Measurements from ENCODE around the gene UBE2R2.
A peak's percentile ranks its signal among the peaks of the same experiment; 100 is the strongest.
"Not testable (repeated sequence)": the region's sequence is repeated elsewhere in the genome, so short reads cannot be mapped to it uniquely, and the experiment has no call there.

The UBE2R2 gene

DNA sequence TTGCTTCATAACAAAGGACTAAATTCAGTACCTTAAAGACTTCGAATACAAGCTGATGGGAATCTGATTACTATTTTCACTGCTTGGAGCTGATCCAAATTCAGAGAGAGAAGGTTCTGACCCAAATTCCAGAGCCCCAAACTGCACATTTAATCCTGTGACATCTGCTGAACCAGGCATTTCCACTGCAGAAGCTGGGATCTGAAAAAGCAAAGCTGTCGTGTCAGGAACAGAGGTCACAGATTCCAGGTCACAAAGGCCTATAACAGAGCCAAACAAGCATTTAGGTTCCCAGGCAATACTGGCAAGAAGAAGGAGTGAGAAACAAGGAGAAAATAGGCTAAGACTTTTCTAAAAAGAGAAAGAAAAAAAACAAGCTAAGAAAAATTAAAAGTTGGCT is 126.4 kb downstream of the UBE2R2 start:
- DNase-seq, result no peak
- in situ Hi-C loops (cut with HindIII; ENCODE audit: low pct_ligation_motif_present, low pct_unique_long_range_greater_than_20kb, low sequenced_read_pairs), result no loop called here

DNA sequence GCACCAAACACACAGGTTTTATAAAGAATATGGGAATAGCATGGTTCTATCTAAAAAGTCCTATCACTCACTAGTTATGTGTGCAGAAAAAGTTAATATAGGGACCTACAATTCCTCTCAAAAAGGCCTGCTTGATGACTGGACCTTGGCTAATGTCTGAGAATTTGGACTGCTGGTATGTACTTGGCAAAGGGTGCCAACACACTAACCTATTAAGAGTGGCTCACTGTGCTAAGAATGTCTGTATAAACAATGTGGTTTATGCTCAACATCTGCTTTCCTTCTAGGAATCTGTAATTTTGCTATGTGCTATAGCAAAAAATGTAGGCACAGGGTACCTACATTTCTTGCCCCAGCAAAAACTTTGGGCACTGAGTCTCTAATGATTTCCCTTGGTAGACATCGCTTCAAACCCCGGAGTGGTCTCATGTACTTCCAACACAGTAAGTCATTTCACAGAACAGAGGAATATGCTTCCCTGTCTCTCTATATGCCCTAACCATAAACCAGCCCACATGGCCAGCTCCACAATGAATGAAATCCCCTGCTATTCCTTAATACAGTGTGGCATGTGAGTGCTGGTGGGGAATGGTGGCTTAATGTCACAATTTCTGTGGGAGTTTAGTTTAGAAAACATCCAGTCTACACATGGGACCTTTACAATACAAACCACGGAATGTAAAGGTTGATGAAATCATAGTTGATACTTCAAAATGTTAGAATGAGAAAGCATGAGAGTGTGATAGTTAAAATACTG is 130.0 kb downstream of the UBE2R2 start:
- in situ Hi-C loops (cut with HindIII; ENCODE audit: low pct_ligation_motif_present, low pct_unique_long_range_greater_than_20kb, low sequenced_read_pairs), result no loop called here
- peak; percentile 95 for DNase-seq

DNA sequence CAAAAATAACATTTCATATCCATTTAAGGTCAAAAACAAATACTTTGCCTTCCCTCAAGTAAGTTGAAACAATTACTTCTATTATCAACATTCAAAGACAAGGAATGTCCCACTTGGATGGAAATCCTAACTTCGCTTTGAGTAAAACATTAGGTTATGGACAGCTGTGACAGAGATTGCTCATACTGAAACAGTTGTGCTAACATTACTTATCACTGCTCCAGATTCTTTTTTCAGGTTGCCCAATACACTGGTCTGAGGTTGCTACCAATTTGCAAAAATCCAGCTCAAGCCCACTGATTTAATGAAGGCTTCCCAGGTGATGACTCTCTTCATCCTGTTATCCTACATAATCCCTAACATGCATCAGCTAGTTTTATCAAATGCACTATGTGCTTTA is 133.4 kb downstream of the UBE2R2 start:
- no peak for DNase-seq
- in situ Hi-C loops (cut with HindIII; ENCODE audit: low pct_ligation_motif_present, low pct_unique_long_range_greater_than_20kb, low sequenced_read_pairs), result no loop called here

DNA sequence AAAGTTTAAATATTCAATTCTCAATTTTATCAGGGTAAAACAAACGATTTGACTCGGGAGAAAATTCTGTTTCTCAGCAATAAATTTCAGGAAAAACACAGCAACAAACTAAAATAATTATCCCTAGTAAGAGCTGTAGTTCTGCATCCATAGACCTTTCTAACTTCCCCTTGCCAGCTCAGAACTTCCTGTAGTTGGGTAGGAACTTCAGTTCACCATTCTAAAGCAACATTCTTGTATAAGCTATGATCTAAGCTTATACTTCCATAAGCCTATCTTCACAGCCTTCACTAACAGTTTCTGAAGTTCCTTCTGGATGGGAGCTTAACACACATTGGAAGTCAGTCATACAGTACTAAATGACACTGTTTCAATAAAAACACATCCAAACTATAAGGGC is 135.1 kb downstream of the UBE2R2 start:
- in situ Hi-C loops (cut with HindIII; ENCODE audit: low pct_ligation_motif_present, low pct_unique_long_range_greater_than_20kb, low sequenced_read_pairs), result no loop called here
- no peak for DNase-seq

DNA sequence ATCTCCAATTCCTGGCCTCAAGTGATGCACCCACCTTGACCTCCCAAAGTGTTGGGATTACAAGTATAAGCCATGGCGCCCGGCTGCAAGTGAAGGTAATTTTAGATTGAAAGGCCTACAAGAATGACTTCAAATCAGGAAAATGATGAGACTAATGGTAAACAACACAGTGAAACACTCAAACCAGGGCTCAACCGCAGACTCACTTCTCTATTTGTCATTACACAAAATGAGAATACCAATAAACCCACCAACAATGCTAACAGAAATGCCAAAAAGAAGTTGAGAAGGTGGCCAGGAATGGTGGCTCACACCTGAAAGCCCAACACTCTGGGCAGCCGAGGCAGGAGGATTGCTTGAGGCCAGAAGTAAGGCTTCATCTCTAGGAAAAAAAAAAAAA is 139.6 kb downstream of the UBE2R2 start:
- in situ Hi-C loops (cut with HindIII; ENCODE audit: low pct_ligation_motif_present, low pct_unique_long_range_greater_than_20kb, low sequenced_read_pairs), result no loop called here
- no peak for DNase-seq

DNA sequence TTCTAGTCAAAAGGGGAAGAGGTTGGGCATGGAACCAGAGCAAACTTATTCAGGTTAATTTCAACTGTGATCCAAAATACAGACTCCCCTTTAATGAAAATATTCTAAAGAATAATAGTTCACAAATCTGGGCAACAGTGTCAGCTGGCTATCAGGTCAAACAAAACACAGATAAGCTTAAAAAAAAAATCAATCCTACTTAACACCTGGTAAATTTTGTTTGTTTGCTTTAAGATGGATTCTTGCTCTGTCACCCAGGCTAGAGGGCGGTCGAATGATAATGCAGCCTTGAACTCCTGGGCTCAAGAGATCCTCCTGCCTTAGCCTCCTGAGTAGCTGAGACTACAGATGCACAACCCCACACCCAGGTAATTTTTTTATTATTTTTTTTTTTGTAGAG is 142.8 kb downstream of the UBE2R2 start:
- DNase-seq, result no peak
- in situ Hi-C loops (cut with HindIII; ENCODE audit: low pct_ligation_motif_present, low pct_unique_long_range_greater_than_20kb, low sequenced_read_pairs), result no loop called here

DNA sequence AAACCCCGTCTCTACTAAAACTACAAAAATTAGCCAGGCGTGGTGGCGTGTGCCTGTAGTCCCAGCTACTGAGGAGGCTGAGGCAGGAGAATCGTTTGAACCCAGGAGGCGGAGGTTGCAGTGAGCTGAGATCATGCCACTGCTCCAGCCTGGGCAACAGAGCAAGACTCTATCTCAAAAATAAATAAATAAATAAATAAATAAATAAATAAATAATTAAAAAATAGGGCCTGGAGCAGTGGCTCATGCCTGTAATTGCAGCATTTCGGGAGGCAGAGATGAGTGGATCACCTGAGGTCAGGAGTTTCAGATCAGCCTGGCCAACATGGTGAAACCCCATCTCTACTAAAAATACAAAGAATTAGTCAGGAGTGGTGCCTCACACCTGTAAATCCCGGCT is 145.5 kb downstream of the UBE2R2 start:
- DNase-seq; in situ Hi-C loops (cut with HindIII; ENCODE audit: low pct_ligation_motif_present, low pct_unique_long_range_greater_than_20kb, low sequenced_read_pairs): not testable (repeated sequence)

DNA sequence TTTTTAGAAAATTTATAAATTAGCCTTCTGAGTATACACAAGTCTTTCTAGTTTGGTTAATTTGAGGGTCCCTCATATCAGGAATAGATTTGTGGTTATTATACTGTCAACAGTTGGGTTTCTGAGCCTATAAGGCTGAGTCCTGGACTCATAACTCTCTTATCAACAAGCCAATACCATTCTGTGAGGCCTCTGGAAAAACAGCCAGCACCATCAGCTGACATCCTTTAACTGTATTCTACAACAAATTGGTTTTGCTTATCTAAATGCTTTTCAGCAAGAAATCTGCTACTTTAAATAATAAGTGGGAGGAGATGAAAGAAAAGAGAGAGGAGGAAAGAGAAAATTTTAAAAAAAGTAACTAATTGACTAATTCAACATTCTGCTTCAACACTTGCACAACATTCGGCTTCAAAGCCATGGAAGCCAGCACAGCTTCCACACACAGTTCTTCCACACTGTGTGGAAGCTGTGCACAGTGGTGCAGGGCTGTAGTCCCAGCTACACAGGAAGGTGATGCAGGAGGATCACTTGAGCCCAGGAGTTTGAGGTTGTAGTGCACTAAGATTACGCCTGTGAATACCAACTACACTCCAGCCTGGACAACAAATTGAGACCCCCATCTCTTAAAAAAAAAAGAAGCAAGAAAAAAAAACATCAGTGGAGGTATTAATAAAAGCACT is 147.3 kb downstream of the UBE2R2 start:
- DNase-seq, result no peak
- in situ Hi-C loops (cut with HindIII; ENCODE audit: low pct_ligation_motif_present, low pct_unique_long_range_greater_than_20kb, low sequenced_read_pairs), result no loop called here
